Stimulated activated CD8-positive, alpha-beta memory T cell treated with anti-CD3 and anti-CD28 coated beads, Interleukin-2, amount 100 ng/mL, for 1 hour (primary cell): ENCODE measurements around the gene AAGAB.
"Not testable (repeated sequence)": the region's sequence is repeated elsewhere in the genome, so short reads cannot be mapped to it uniquely, and the experiment has no call there.

ENCODE experiments used
- DNase-seq, 2 donors: peaks; one replicate each; pipeline ENCODE4 v3.0.0-alpha.2; 2020; ENCODE audit warnings: low read depth in 2 of 2

Gene AAGAB

GRCh38 chr15:67253101-67253500 lies 1.4 kb downstream of the AAGAB start:
- no peak for DNase-seq

GRCh38 chr15:67251318-67251717 lies 3.1 kb downstream of the AAGAB start:
- no peak for DNase-seq

- no peak for DNase-seq
Measured at GRCh38 chr15:67249830-67250229, 4.6 kb downstream of the AAGAB start.

- no peak for DNase-seq
Measured at GRCh38 chr15:67248011-67248505, 6.4 kb downstream of the AAGAB start.

GRCh38 chr15:67246606-67247005 lies 7.9 kb downstream of the AAGAB start:
- DNase-seq: not testable (repeated sequence)

- no peak for DNase-seq
Measured at GRCh38 chr15:67244971-67245478, 9.4 kb downstream of the AAGAB start.

- no peak for DNase-seq
Measured at GRCh38 chr15:67242708-67243111, 11.8 kb downstream of the AAGAB start.

- DNase-seq: no peak
Measured at GRCh38 chr15:67241132-67241855, 13.2 kb downstream of the AAGAB start.

- DNase-seq: no peak
Measured at GRCh38 chr15:67240235-67241131, 14.0 kb downstream of the AAGAB start.

GRCh38 chr15:67232591-67232990 lies 21.9 kb downstream of the AAGAB start:
- no peak for DNase-seq

GRCh38 chr15:67230504-67230903 lies 24.0 kb downstream of the AAGAB start:
- no peak for DNase-seq

- no peak for DNase-seq
Measured at GRCh38 chr15:67228286-67228685, 26.2 kb downstream of the AAGAB start.

- no peak for DNase-seq
Measured at GRCh38 chr15:67227846-67228245, 26.6 kb downstream of the AAGAB start.

GRCh38 chr15:67227431-67227830 lies 27.0 kb downstream of the AAGAB start:
- no peak for DNase-seq

- no peak for DNase-seq
Measured at GRCh38 chr15:67225336-67225735, 29.1 kb downstream of the AAGAB start.

GRCh38 chr15:67224889-67225288 lies 29.6 kb downstream of the AAGAB start:
- DNase-seq: no peak

GRCh38 chr15:67219288-67219687 lies 35.2 kb downstream of the AAGAB start:
- no peak for DNase-seq

- no peak for DNase-seq
Measured at GRCh38 chr15:67218428-67218827, 36.0 kb downstream of the AAGAB start.

GRCh38 chr15:67216859-67217258 lies 37.6 kb downstream of the AAGAB start:
- no peak for DNase-seq

- DNase-seq: no peak
Measured at GRCh38 chr15:67215102-67215501, 39.4 kb downstream of the AAGAB start.

- no peak for DNase-seq
Measured at GRCh38 chr15:67212684-67213367, 41.6 kb downstream of the AAGAB start.

- DNase-seq: no peak
Measured at GRCh38 chr15:67210555-67211168, 43.8 kb downstream of the AAGAB start.
